NCI-H187 treated with DMSO at 0.1 percent for 48 hours (cell line): Measurements from ENCODE around the gene CCDC170.
"Not testable (repeated sequence)": the region's sequence is repeated elsewhere in the genome, so short reads cannot be mapped to it uniquely, and the experiment has no call there.

Experiments used
- DNase-seq: peaks from one replicate; lab custom pipeline; 2025; lab: John Stamatoyannopoulos, UW

CCDC170 gene

GRCh38 chr6:151493804-151494234, at the start of gene CCDC170:
Gene CCDC170 (plus strand): TSS chr6:151494017. CDS start chr6:151494129, 112 bp downstream.
- no peak for DNase-seq

GRCh38 chr6:151445482-151445881, 48.3 kb upstream of the CCDC170 start:
- no peak for DNase-seq

- DNase-seq = no peak
These were observed 46.6 kb upstream of the CCDC170 start for GRCh38 chr6:151447237-151447636.

- no peak for DNase-seq
These were observed 45.2 kb upstream of the CCDC170 start for GRCh38 chr6:151448623-151449022.

- DNase-seq = not testable (repeated sequence)
These were observed 42.9 kb upstream of the CCDC170 start for GRCh38 chr6:151450928-151451327.

- no peak for DNase-seq
These were observed 42.3 kb upstream of the CCDC170 start for GRCh38 chr6:151451417-151451949.

- peak; percentile 98 for DNase-seq
These were observed 41.7 kb upstream of the CCDC170 start, which contains the start of gene RMND1 for GRCh38 chr6:151451950-151452749. Gene RMND1 (minus strand): TSS chr6:151452126. CDS start chr6:151445811, 6,315 bp downstream.

GRCh38 chr6:151452750-151453427, 40.9 kb upstream of the CCDC170 start:
- no peak for DNase-seq

GRCh38 chr6:151455751-151456398, 37.9 kb upstream of the CCDC170 start:
- DNase-seq = not testable (repeated sequence)

GRCh38 chr6:151461673-151462072, 32.1 kb upstream of the CCDC170 start:
- no peak for DNase-seq

- no peak for DNase-seq
These were observed 29.1 kb upstream of the CCDC170 start for GRCh38 chr6:151464702-151465101.

- no peak for DNase-seq
These were observed 17.9 kb upstream of the CCDC170 start for GRCh38 chr6:151475653-151476523.

- DNase-seq = no peak
These were observed 16.1 kb upstream of the CCDC170 start for GRCh38 chr6:151477726-151478125.

- DNase-seq = no peak
These were observed 15.1 kb upstream of the CCDC170 start for GRCh38 chr6:151478670-151479069.

GRCh38 chr6:151481786-151482185, 12.0 kb upstream of the CCDC170 start:
- DNase-seq = no peak

- no peak for DNase-seq
These were observed 11.5 kb upstream of the CCDC170 start for GRCh38 chr6:151482290-151482689.

- DNase-seq = no peak
These were observed 9.8 kb upstream of the CCDC170 start for GRCh38 chr6:151483994-151484393.

- DNase-seq = no peak
These were observed 5.6 kb upstream of the CCDC170 start for GRCh38 chr6:151488226-151488625.

GRCh38 chr6:151490996-151491395, 2.8 kb upstream of the CCDC170 start:
- no peak for DNase-seq

- DNase-seq = no peak
These were observed 535 bp upstream of the CCDC170 start for GRCh38 chr6:151493161-151493803.
